Coronary artery (tissue), 2 donors: ENCODE data around the gene GPR18.

ENCODE experiments used
- DNase-seq: peaks from one replicate; pipeline ENCODE4 v3.0.0-alpha.2; 2017; ENCODE audit warnings: low spot score
- H3K27ac ChIP-seq, 2 donors: fragments of 200-600 bp; sonication (generic); one replicate each; pipeline ENCODE4 v1.5.1; 2016 to 2019
- H3K4me3 ChIP-seq: fragments of 200-600 bp; sonication (generic); 2 replicates; pipeline ENCODE4 v1.5.1; 2016; ENCODE audit warnings: mild to moderate bottlenecking, moderate library complexity
- CTCF ChIP-seq: fragments of 200-600 bp; sonication (generic); IDR thresholded peaks from one replicate; pipeline ENCODE4 v1.5.1; 2019; ENCODE audit warnings: antibody characterized with exemption

Gene GPR18

GRCh38 chr13:99261059-99261458 lies 2.9 kb upstream of the GPR18 start:
- H3K27ac ChIP-seq: no peak overlapping the region
- no peak for DNase-seq
- no peak for TF ChIP-seq CTCF
- H3K4me3 ChIP-seq: no peak overlapping the region

GRCh38 chr13:99260216-99260615 lies 2.0 kb upstream of the GPR18 start:
- Histone ChIP-seq H3K27ac (no peak overlapping the region), H3K4me3 (no peak overlapping the region)
- DNase-seq: no peak
- TF ChIP-seq CTCF: no peak

- TF ChIP-seq CTCF: no peak
- Histone ChIP-seq H3K27ac (no peak overlapping the region), H3K4me3 (no peak overlapping the region)
- DNase-seq: no peak
These were observed 767 bp upstream of the GPR18 start for GRCh38 chr13:99258946-99259345.

- Histone ChIP-seq H3K4me3 (no peak overlapping the region), H3K27ac (no peak overlapping the region)
- no peak for TF ChIP-seq CTCF
- no peak for DNase-seq
These were observed 888 bp downstream of the GPR18 start for GRCh38 chr13:99257291-99257690.

GRCh38 chr13:99256709-99257108 lies 1.5 kb downstream of the GPR18 start:
- DNase-seq: no peak
- Histone ChIP-seq H3K27ac (no peak overlapping the region), H3K4me3 (no peak overlapping the region)
- TF ChIP-seq CTCF: no peak

GRCh38 chr13:99256283-99256682 lies 1.9 kb downstream of the GPR18 start:
- Histone ChIP-seq H3K27ac (no peak overlapping the region), H3K4me3 (no peak overlapping the region)
- no peak for TF ChIP-seq CTCF
- no peak for DNase-seq

GRCh38 chr13:99255271-99255670 lies 2.9 kb downstream of the GPR18 start:
- H3K27ac ChIP-seq: no peak overlapping the region
- DNase-seq: no peak

More at GRCh38 chr13:99255271-99255670, 2.9 kb downstream of the GPR18 start:
- H3K4me3 ChIP-seq: no peak overlapping the region
- TF ChIP-seq CTCF: no peak
